Mesothelial cell of epicardium (in vitro differentiated cells): Measurements from ENCODE around the gene KRTAP10-4. TPM values are rescaled to one million over a fixed set of nuclear protein-coding genes. Genes with fewer than 3 reads are reported as not detected.
"Not testable (repeated sequence)": the region's sequence is repeated elsewhere in the genome, so short reads cannot be mapped to it uniquely, and the experiment has no call there.

Experiments
- DNase-seq, 2 experiments: peaks; one replicate each; pipeline ENCODE4 v3.0.0; 2021; ENCODE audit warnings: low spot score in 2 of 2; ENCODE audit not compliant: unreplicated experiment in 2 of 2
- H3K27ac Mint-ChIP-seq: 2 replicates; pipeline ENCODE4 v1.8.0; 2021; ENCODE audit warnings: mixed read lengths
- H3K27me3 Mint-ChIP-seq: 2 replicates; pipeline ENCODE4 v1.8.0; 2021; ENCODE audit warnings: low read depth, mixed read lengths
- H3K36me3 Mint-ChIP-seq: 2 replicates; pipeline ENCODE4 v1.8.0; 2021; ENCODE audit warnings: mixed read lengths
- H3K4me1 Mint-ChIP-seq: 2 replicates; pipeline ENCODE4 v1.8.0; 2021; ENCODE audit warnings: mixed read lengths
- H3K4me3 Mint-ChIP-seq: 2 replicates; pipeline ENCODE4 v1.8.0; 2021; ENCODE audit warnings: mild to moderate bottlenecking, moderate library complexity, mixed read lengths
- H3K9me3 Mint-ChIP-seq: 2 replicates; pipeline ENCODE4 v1.8.0; 2021; ENCODE audit warnings: mixed read lengths
- total RNA-seq: library from RNA; stranded (reverse); gene quantifications from 3 replicates; pipeline ENCODE4 v1.2.1, GENCODE V29; 2021
- TF ChIP-seq, protein P1 (sequence below): fragments of 200-600 bp; sonication (generic); IDR thresholded peaks from one replicate; pipeline ENCODE4 v1.5.0; 2021; ENCODE audit warnings: antibody characterized with exemption; ENCODE audit not compliant: unreplicated experiment

Gene KRTAP10-4
- total RNA-seq, 1 donor from 2014 or later = not detected

DNA sequence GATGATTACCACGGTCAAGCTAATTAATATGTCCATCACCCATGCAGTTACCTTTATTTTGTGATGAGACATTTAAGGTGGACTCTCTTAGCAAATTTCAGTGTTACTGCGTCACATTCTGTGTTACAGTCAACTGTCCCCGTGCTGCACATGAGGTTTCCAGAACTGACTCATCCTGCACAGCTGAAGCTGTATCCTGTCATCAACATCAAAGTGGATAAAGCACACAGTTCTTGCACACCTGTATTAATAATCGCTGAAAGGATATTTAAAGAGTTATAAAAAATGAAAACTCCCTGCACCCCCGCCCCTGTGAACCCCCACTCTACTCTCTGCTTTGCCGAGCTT is 10.2 kb downstream of the KRTAP10-4 start:
- H3K9me3 Mint-ChIP-seq = peaks cover 24% of the 10 kb centered on the region
- no peak for DNase-seq
- no peak overlapping the region for H3K4me3 Mint-ChIP-seq
- no peak overlapping the region for H3K27ac Mint-ChIP-seq
- peaks cover 8% of the 10 kb centered on the region for H3K4me1 Mint-ChIP-seq
- no peaks in the 10 kb centered on the region for H3K36me3 Mint-ChIP-seq
- H3K27me3 Mint-ChIP-seq = peaks cover 24% of the 10 kb centered on the region
- TF ChIP-seq, protein P1, sequence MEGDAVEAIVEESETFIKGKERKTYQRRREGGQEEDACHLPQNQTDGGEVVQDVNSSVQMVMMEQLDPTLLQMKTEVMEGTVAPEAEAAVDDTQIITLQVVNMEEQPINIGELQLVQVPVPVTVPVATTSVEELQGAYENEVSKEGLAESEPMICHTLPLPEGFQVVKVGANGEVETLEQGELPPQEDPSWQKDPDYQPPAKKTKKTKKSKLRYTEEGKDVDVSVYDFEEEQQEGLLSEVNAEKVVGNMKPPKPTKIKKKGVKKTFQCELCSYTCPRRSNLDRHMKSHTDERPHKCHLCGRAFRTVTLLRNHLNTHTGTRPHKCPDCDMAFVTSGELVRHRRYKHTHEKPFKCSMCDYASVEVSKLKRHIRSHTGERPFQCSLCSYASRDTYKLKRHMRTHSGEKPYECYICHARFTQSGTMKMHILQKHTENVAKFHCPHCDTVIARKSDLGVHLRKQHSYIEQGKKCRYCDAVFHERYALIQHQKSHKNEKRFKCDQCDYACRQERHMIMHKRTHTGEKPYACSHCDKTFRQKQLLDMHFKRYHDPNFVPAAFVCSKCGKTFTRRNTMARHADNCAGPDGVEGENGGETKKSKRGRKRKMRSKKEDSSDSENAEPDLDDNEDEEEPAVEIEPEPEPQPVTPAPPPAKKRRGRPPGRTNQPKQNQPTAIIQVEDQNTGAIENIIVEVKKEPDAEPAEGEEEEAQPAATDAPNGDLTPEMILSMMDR = no peak

DNA sequence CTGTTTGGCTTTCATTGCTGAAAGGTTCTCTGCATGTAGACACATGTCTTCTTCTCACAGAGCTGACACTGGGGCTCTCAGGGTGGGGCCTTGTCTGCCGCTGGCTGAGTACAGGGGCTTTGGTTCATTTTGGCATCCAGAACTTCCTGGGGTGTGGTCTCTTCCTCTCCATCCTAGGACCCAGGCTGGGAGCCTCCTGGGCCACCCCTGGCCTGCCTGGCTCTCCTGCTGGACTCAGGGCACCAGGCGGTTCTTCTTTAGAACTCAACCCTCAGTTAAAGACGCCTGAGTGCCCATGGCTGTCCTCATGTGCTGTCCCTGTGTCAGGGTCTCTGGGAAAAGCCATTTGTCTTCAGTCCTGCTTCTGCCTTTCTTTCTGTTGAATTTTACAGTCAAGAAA is 12.4 kb downstream of the KRTAP10-4 start:
- H3K36me3 Mint-ChIP-seq = no peaks in the 10 kb centered on the region
- no peak for DNase-seq

DNA sequence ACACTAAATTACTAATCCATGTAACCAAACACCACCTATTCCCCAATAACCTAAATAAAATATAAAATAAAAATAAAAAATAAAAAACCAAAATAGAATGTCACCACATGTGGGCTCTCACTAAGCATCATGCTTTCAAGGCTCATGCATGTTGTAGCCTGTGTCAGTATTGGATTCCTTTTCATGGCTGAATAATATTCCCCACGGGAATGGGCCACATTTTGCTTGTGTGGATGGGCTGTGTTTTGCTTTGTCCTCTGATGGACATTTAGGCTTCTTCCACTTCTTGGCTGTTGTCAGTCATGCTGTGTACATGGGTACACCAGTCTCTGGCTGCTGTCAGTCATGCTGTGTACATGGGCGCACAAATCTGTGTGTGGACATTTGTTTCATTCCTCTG is 15.6 kb downstream of the KRTAP10-4 start:
- Mint-ChIP-seq H3K27me3 (peaks cover 20% of the 10 kb centered on the region), H3K27ac (no peak overlapping the region), H3K9me3 (peaks cover 16% of the 10 kb centered on the region), H3K36me3 (no peaks in the 10 kb centered on the region), H3K4me1 (peaks cover 10% of the 10 kb centered on the region), H3K4me3 (no peak overlapping the region)
- DNase-seq = no peak
- TF ChIP-seq, protein P1 = no peak

More for the DNA sequence above, 12.4 kb downstream of the KRTAP10-4 start:
- Mint-ChIP-seq H3K4me3 (no peak overlapping the region), H3K27me3 (peaks cover 24% of the 10 kb centered on the region), H3K27ac (no peak overlapping the region), H3K9me3 (peaks cover 23% of the 10 kb centered on the region), H3K4me1 (peaks cover 8% of the 10 kb centered on the region)
- TF ChIP-seq, protein P1 = no peak

DNA sequence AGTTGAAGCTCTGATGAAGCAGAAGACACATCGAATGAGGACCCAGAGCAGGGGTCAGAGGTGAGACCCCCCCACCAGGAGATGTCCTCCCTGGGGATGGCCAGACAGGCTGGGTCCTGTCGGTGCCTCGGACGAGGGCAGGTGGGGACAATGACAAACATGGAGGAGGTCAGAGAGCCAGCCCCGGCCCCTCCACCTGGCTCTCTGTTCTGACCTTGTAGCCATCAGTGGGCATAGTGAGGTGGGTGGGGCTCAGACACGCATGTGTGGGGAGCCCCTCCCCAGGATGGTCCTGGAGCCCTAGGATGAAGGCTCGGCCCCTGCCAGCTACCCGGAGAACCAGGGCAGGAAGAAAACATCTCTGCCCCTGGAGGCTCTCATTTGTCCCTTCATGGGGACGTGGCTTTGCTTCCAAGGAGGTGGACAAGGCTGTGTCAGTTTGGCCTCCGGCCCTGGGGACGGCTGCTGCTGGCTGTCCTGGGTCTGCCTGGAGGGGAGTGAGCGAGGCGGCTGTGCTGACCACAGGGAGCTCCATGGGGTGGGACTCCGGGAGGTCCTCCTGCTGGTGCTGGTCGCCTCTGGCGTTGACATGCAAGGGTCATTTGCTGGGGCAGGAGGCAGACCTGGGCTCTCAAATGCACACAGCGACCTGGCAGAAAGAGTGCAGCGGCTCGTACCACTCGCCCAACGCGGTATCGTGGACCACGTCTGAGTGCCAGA is 16.2 kb downstream of the KRTAP10-4 start:
- DNase-seq = peak in 1 of 2 experiments; percentile 31
- H3K27me3 Mint-ChIP-seq = peaks cover 18% of the 10 kb centered on the region
- H3K36me3 Mint-ChIP-seq = no peaks in the 10 kb centered on the region
- peaks cover 16% of the 10 kb centered on the region for H3K9me3 Mint-ChIP-seq
- no peak overlapping the region for H3K4me3 Mint-ChIP-seq
- H3K27ac Mint-ChIP-seq = no peak overlapping the region
- TF ChIP-seq, protein P1 = no peak
- H3K4me1 Mint-ChIP-seq = peaks cover 14% of the 10 kb centered on the region

DNA sequence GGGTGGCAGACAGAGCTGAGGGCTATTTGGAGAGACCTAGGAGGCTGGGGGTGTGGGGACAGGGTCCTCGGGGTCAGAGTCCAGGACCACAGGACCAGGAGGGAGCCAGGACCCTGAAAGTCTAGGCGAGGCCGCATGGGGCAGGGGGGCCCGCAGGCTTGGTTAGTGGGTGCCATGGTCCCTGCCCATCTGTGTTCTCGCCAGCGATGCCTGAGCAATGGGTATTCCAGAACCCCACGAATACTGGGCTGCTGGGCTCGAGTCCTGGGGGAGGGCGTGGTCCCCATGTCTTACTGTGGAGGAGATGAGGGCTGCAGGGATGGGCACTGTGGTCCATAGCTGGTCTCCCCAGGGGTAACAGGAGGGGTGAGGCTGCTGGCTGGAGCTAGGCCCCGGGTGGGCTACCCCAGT is 16.8 kb downstream of the KRTAP10-4 start:
- Mint-ChIP-seq H3K4me3 (no peak overlapping the region), H3K27ac (no peak overlapping the region), H3K9me3 (peaks cover 15% of the 10 kb centered on the region), H3K27me3 (peaks cover 15% of the 10 kb centered on the region), H3K36me3 (no peaks in the 10 kb centered on the region), H3K4me1 (peaks cover 15% of the 10 kb centered on the region)
- TF ChIP-seq, protein P1 = no peak
- peak in 1 of 2 experiments; percentile 34 for DNase-seq

DNA sequence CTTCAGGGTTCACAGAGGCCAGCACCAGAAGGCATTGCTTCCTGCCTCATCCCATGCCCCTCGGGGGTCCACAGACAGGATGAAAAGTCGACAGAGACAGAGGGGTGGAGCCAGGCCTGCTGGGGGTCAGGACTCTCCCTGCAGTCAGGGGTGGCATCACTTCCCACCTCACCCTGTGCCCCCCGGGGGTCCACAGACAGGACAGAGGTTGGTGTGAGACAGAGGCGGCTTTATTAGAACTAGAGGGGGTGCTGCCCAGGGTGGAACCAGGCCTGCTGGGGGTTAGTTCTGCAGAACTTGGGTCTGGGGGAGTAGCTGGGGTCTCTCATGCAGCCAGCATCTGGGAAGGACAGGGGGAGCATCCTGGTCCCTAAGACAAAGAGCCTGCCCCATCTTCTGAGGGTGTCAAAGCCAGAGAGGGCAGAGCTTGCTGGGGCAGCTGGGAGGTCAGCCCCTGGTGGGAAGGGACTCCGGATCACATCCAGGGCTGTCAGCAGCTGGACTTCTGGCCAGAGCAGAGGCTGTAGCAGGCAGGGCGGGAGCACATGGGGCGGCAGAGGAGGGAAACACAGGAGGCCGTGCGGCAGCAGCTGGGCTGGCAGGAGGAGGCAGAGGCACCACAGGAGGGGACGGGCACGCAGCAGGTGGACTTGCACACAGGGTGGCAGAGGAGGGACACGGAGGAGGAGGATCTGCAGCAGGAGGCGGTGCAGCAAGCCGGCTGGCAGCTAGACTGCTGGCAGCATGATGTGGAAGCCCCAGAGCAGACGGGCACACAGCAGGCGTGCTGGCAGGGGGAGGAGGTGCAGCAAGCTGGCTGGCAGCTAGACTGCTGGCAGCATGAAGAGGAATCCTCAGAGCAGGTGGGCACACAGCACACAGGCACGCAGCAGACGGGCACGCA is 17.6 kb downstream of the KRTAP10-4 start:
- H3K36me3 Mint-ChIP-seq, H3K27ac Mint-ChIP-seq, H3K4me3 Mint-ChIP-seq: not testable (repeated sequence)
- Mint-ChIP-seq H3K4me1 (peaks cover 15% of the 10 kb centered on the region), H3K27me3 (peaks cover 11% of the 10 kb centered on the region), H3K9me3 (peaks cover 11% of the 10 kb centered on the region)
- peak in 1 of 2 experiments; percentile 34 for DNase-seq

DNA sequence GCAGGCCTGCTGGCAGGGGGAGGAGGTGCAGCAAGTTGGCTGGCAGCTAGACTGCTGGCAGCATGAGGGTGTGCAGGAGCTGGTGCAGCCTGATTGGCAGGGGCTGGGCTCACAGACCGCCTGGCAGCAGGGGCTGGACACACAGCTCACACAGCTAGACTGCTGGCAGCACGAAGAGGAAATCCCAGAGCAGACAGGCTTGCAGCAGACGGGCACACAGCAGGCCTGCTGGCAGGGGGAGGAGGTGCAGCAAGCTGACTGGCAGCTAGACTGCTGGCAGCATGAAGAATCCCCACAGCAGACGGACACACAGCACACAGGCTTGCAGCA is 18.2 kb downstream of the KRTAP10-4 start:
- not testable (repeated sequence) for H3K4me3 Mint-ChIP-seq
- peaks cover 15% of the 10 kb centered on the region for H3K4me1 Mint-ChIP-seq
- DNase-seq = peak in 1 of 2 experiments; percentile 22

More for the DNA sequence above, 18.2 kb downstream of the KRTAP10-4 start:
- not testable (repeated sequence) for H3K9me3 Mint-ChIP-seq, H3K36me3 Mint-ChIP-seq, H3K27me3 Mint-ChIP-seq, H3K27ac Mint-ChIP-seq
